Mucosa of rectum (tissue), 2 donors: ENCODE results near the gene FNBP1.
A peak's percentile ranks its signal among the peaks of the same experiment; 100 is the strongest.
"Not testable (repeated sequence)": the region's sequence is repeated elsewhere in the genome, so short reads cannot be mapped to it uniquely, and the experiment has no call there.

Experiments used
- H3K27ac ChIP-seq, 2 donors: one replicate each; pipeline ENCODE4 v1.7.0; 2013; ENCODE audit warnings: inconsistent platforms in 2 of 2, low read depth in 2 of 2, low read length in 2 of 2
- H3K27me3 ChIP-seq, 2 donors: one replicate each; pipeline ENCODE4 v1.7.0; 2013; ENCODE audit warnings: low read length in 2 of 2; ENCODE audit not compliant: control insufficient read depth in 2 of 2, insufficient read depth in 2 of 2
- H3K36me3 ChIP-seq, 2 donors: one replicate each; pipeline ENCODE4 v1.7.0; 2013; ENCODE audit warnings: low read length in 2 of 2; ENCODE audit not compliant: control insufficient read depth in 2 of 2, insufficient read depth in 2 of 2
- H3K4me1 ChIP-seq, 2 donors: one replicate each; pipeline ENCODE4 v1.7.0; 2013; ENCODE audit warnings: low read length in 2 of 2, mild to moderate bottlenecking in 1 of 2; ENCODE audit not compliant: control insufficient read depth in 2 of 2, insufficient read depth in 2 of 2
- H3K4me3 ChIP-seq, 2 donors: one replicate each; pipeline ENCODE4 v1.7.0; 2013; ENCODE audit warnings: low read length in 2 of 2
- H3K9ac ChIP-seq, 2 donors: one replicate each; pipeline ENCODE4 v1.7.0; 2013; ENCODE audit warnings: low read length in 2 of 2, low read depth in 1 of 2, mild to moderate bottlenecking in 1 of 2
- H3K9me3 ChIP-seq, 2 donors: one replicate each; pipeline ENCODE4 v1.7.0; 2013; ENCODE audit warnings: low read length in 2 of 2; ENCODE audit not compliant: control insufficient read depth in 2 of 2
- donor health status: healthy.
- donor health status: Normal muscosa, but diverticular disease.

FNBP1 gene

GRCh38 chr9:129983891-129984290 is 59.1 kb downstream of the FNBP1 start:
- H3K27me3 ChIP-seq, result no peaks in the 10 kb centered on the region
- no peak overlapping the region for H3K9ac ChIP-seq
- no peaks in the 10 kb centered on the region for H3K9me3 ChIP-seq
- H3K4me1 ChIP-seq, result peaks cover 0 to under 1% of the 10 kb centered on the region in 2 donors
- H3K4me3 ChIP-seq, result no peak overlapping the region
- no peaks in the 10 kb centered on the region for H3K36me3 ChIP-seq
- H3K27ac ChIP-seq, result no peak overlapping the region

DNA sequence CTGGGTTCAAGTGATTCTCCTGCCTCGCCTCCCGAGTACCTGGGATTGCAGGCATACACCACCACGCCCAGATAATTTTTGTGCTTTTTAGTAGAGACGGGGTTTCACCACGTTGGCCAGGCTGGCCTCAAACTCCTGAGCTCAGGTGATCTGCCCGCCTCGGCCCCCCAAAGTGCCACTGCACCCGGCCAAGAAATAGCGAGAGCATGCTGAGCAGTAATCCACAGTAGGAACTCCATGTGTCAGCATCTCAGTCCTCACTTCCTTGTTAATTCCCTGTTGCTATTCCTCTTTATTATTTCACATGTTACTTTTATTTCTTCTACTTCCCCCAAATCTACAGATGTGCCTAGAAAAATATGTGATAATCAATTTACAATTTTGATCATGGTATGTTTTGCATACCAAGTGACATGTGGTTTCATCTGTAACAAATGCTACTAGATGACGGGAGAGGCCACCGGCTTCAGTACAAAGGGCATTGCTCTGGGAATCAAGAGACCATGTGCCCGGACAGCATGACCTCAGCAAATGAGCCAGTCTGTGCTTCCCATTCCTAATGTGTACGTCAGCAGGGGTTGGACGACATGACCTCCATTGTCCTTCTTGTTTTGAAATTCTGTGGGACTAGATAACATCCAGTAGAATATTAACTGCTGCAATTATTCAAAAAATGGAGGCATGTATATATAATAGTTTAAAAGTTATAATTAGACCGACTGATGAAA is 61.6 kb downstream of the FNBP1 start:
- H3K27ac ChIP-seq, result no peak overlapping the region
- no peak overlapping the region for H3K9ac ChIP-seq
- H3K4me3 ChIP-seq, result no peak overlapping the region
- no peaks in the 10 kb centered on the region for H3K4me1 ChIP-seq
- H3K36me3 ChIP-seq, result peaks cover 6 to 17% of the 10 kb centered on the region in 2 donors
- no peaks in the 10 kb centered on the region for H3K27me3 ChIP-seq
- H3K9me3 ChIP-seq, result no peaks in the 10 kb centered on the region

DNA sequence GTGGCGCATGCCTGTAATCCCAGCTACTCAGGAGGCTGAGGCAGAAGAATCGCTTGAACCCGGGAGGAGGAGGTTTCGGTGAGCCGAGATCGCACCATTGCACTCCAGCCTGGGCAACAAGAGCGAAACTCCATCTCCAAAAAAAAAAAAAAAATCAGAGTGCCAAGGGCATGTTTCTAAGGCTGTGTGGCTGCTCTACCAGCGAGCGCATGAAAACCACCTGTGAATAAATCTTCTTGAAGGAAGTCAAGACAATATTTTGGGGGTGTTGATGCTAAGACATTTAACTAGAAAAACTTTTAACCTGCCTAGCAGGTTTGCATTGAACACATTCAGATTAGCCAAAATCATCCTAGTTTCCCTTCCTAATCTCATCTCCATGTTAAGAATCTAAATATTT is 62.8 kb downstream of the FNBP1 start:
- not testable (repeated sequence) for H3K9me3 ChIP-seq, H3K27me3 ChIP-seq, H3K9ac ChIP-seq, H3K27ac ChIP-seq, H3K4me3 ChIP-seq, H3K4me1 ChIP-seq
- peaks cover 9 to 21% of the 10 kb centered on the region in 2 donors for H3K36me3 ChIP-seq

DNA sequence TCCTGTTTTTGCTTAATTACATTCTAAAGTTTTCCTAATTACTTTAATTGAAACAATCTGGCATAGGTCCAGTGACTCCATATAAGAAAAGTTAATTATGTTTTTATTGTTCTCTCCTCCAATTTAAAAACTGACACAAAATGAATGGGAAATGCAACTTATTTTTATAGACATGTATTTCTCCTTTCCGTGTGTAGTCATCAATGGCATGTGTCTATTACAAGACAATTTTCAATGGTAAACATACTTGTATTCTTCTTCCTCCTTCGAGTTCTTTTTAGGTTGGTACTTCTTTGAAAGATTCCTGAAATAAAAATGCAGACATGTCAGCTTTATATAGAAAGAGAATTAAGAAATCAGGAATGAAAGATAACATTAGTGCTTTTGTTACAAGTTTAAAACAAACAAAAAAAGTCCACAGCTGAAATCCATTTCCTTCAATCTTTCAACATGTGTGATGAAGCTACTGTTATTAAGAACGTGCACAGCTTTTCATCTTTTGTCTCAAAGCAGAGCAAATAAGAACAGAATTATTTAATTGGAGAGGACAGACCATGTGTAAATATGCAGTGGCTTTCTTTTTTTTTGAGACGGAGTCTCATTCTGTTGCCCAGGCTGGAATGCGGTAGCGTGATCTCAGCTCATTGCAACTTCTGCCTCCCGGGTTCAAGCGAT is 63.8 kb downstream of the FNBP1 start:
- peaks cover 9 to 23% of the 10 kb centered on the region in 2 donors for H3K36me3 ChIP-seq
- H3K9ac ChIP-seq, result no peak overlapping the region
- H3K9me3 ChIP-seq, result no peaks in the 10 kb centered on the region
- no peaks in the 10 kb centered on the region for H3K4me1 ChIP-seq
- H3K27me3 ChIP-seq, result no peaks in the 10 kb centered on the region
- H3K4me3 ChIP-seq, result no peak overlapping the region
- H3K27ac ChIP-seq, result no peak overlapping the region

- peaks cover 18 to 24% of the 10 kb centered on the region in 2 donors for H3K36me3 ChIP-seq
These were observed 70.2 kb downstream of the FNBP1 start for GRCh38 chr9:129972816-129973215.

DNA sequence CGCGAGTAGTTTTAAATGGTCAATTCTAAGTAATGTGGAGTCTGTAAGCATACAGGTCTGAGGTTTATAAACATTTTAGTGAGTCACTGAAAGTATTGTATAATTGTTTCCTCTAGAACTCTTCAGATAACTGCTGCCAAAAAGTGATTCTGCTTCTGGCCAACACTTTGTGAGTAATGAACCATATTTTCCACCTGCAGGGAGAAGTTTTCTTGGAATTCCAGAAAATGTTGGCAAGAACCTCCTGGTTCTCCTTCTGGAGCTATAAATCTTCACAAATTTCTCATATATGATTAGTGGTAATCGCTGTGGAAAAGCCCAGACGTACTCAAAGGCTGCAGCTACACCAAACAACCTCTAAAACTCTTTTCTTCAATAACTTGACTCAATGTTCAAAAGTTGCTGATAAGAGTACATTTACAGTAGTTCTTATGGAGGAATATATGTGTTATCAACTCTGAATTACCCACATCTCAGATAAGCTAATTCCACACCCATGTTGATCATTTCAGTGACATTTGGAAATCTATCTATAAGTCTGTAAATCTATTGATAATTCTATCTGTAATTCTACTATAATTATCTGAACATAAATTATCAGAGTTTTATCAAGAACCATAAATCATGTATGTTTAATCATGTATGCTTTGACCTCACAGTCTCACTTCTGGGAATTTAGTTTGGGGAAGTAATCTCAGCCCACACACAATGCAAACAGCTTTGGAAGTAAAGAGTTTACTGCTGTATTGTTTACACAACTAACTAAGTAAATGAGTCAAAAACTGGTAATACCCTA is 74.1 kb downstream of the FNBP1 start:
- no peaks in the 10 kb centered on the region for H3K9me3 ChIP-seq
- H3K4me3 ChIP-seq, result no peak overlapping the region
- H3K27me3 ChIP-seq, result no peaks in the 10 kb centered on the region
- peak overlapping the region; percentile 26 to 54 for H3K27ac ChIP-seq
- H3K4me1 ChIP-seq, result peaks cover 8 to 10% of the 10 kb centered on the region in 2 donors
- H3K36me3 ChIP-seq, result peaks cover 7 to 12% of the 10 kb centered on the region in 2 donors
- H3K9ac ChIP-seq, result no peak overlapping the region

More at GRCh38 chr9:129972816-129973215, 70.2 kb downstream of the FNBP1 start:
- Histone ChIP-seq H3K9ac (no peak overlapping the region), H3K9me3 (no peaks in the 10 kb centered on the region), H3K4me3 (no peak overlapping the region), H3K27ac (no peak overlapping the region), H3K27me3 (no peaks in the 10 kb centered on the region), H3K4me1 (peaks cover 5 to 8% of the 10 kb centered on the region in 2 donors)

DNA sequence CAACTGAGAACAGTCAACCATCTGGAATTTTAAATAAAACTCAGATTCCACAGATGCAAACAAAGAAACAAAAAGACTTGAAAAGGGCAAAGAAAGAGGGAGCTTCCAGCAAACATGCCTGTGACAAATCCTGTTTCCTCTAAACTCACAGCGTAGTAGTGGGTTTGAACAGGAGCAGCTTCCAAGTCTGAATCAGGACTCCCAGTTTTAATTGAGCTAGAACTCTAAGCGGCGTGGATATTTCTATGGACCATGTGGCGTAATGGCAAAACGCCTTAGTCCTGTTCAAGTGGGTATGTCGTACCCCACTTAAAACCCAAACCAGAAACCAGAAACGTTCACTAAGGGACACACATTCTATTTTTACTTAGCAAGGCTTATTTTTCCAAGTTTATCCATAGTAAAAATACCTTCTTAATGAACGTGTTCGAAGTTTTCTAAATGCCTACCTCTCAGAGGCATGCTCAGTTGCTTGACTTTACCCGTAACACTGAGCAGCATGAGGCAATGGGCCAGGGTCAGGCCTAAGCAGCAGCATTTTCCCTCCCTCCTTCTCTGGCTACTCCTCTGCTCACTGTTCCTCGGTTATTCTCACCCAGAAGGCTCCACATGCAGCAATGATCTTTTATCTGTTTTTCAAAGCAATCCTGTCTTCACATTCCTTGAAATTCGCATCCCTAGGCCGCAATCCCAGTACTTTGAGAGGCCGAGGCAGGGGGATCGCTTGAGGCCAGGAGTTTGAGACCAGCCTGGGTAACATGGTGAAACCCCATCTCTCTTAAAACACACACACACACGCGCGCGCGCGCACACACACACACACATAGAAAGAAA is 77.9 kb downstream of the FNBP1 start:
- H3K9me3 ChIP-seq, result no peaks in the 10 kb centered on the region
- no peaks in the 10 kb centered on the region for H3K27me3 ChIP-seq
- H3K36me3 ChIP-seq, result no peaks in the 10 kb centered on the region
- no peak overlapping the region for H3K9ac ChIP-seq
- H3K27ac ChIP-seq, result peak overlapping the region; percentile 56 to 61
- H3K4me3 ChIP-seq, result no peak overlapping the region
- H3K4me1 ChIP-seq, result peaks cover 21 to 25% of the 10 kb centered on the region in 2 donors

DNA sequence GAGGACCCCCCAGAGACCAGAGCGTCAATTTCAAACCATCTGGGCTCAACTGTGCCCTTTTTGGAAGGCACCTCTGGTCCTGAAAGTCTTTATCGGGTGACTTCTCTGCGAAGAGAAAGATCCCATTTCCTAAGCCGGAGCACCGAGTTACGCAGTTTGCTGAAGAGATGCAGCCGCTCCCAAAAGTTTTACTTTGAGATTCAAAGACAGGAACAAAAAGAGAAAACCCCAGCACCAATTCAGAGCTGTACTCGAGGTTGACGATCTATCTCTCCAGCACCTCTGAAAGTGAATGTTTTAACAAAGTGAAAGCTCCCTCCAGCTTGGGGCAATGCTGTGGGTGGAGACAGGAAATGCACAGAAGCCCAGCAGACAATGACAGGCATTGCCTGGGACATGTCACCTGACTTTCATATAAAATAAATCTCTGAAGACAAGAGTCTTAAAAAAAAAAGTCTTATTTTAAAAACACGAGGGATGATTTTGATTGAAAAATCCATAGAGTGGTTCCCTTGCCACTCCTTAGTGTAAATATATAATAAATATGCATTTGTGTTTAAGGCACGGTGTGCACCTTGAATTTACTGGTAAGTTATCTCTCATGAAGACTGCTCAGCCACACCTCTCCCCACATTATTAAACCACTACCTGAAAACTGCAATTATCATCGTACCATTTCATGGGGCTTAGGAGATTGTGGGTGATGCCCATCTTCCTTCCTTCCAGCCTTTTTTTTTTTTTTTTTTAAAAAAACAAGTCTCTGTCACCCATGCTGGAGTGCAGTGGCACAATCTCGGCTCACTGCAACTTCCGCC is 79.9 kb downstream of the FNBP1 start:
- Histone ChIP-seq H3K4me3 (peak overlapping the region; percentile 64 to 73), H3K4me1 (peaks cover 16 to 18% of the 10 kb centered on the region in 2 donors), H3K27ac (peak overlapping the region; percentile 72 to 85), H3K9ac (peak overlapping the region; percentile 71 to 79), H3K9me3 (no peaks in the 10 kb centered on the region), H3K27me3 (no peaks in the 10 kb centered on the region), H3K36me3 (peaks cover 2% of the 10 kb centered on the region in 2 donors)

GRCh38 chr9:129962451-129962864 is 80.5 kb downstream of the FNBP1 start:
- Histone ChIP-seq H3K4me1 (peaks cover 16 to 18% of the 10 kb centered on the region in 2 donors), H3K9ac (peak overlapping the region; percentile 71 to 79), H3K27ac (peak overlapping the region; percentile 72 to 85), H3K9me3 (no peaks in the 10 kb centered on the region), H3K4me3 (peak overlapping the region; percentile 64 to 73), H3K36me3 (peaks cover 2 to 5% of the 10 kb centered on the region in 2 donors), H3K27me3 (no peaks in the 10 kb centered on the region)
